ENCODE results near the gene KCNQ1. TPM values are rescaled to one million over a fixed set of nuclear protein-coding genes. Genes with fewer than 3 reads are reported as not detected.

KCNQ1 gene
- total and polyA plus RNA-seq, 8 donors: 14.0 to 61.1 (median 46.7) TPM

- peak overlapping the region; percentile 84 to 96 (median 92) for H3K27ac ChIP-seq
- peak overlapping the region in 1 of 4 donors; percentile 22 for H3K4me3 ChIP-seq
- no peaks in the 10 kb centered on the region for H3K36me3 ChIP-seq
- FAIRE-seq (no peak), DNase-seq (peak; percentile 93 to 98 (median 94)), ATAC-seq (peak; percentile 80 to 89 (median 88))
- TF ChIP-seq CTCF (IDR thresholded peaks at IDR 0.05): no peak
- intact Hi-C loops (cut with DNase I): no loop called here
- H3K27me3 ChIP-seq: no peaks in the 10 kb centered on the region
- peaks cover 44 to 61% (median 55%) of the 10 kb centered on the region in 3 donors for H3K4me1 ChIP-seq
- H3K9me3 ChIP-seq: no peaks in the 10 kb centered on the region
- 20 to 24% methylated on average over 24 of the region's 24 CpGs for WGBS, 2 donors
Observed at GRCh38 chr11:2462986-2463765, 18.4 kb downstream of the KCNQ1 start.

- no peaks in the 10 kb centered on the region for H3K9me3 ChIP-seq
- no peaks in the 10 kb centered on the region for H3K36me3 ChIP-seq
- H3K4me1 ChIP-seq: peaks cover 44 to 61% (median 55%) of the 10 kb centered on the region in 3 donors
- whole genome bisulfite sequencing, 2 donors: 24 to 30% methylated on average over 26 of the region's 26 CpGs
- H3K27ac ChIP-seq: peak overlapping the region; percentile 84 to 96 (median 92)
- peak overlapping the region in 1 of 4 donors; percentile 22 for H3K4me3 ChIP-seq
- no peak for FAIRE-seq
- TF ChIP-seq CTCF (IDR thresholded peaks at IDR 0.05): no peak
- no peak for DNase-seq
- intact Hi-C loops (cut with DNase I): no loop called here
- H3K27me3 ChIP-seq: no peaks in the 10 kb centered on the region
- ATAC-seq: peak; percentile 5 to 10 (median 10)
Observed at GRCh38 chr11:2463766-2464277, 19.0 kb downstream of the KCNQ1 start.

DNA sequence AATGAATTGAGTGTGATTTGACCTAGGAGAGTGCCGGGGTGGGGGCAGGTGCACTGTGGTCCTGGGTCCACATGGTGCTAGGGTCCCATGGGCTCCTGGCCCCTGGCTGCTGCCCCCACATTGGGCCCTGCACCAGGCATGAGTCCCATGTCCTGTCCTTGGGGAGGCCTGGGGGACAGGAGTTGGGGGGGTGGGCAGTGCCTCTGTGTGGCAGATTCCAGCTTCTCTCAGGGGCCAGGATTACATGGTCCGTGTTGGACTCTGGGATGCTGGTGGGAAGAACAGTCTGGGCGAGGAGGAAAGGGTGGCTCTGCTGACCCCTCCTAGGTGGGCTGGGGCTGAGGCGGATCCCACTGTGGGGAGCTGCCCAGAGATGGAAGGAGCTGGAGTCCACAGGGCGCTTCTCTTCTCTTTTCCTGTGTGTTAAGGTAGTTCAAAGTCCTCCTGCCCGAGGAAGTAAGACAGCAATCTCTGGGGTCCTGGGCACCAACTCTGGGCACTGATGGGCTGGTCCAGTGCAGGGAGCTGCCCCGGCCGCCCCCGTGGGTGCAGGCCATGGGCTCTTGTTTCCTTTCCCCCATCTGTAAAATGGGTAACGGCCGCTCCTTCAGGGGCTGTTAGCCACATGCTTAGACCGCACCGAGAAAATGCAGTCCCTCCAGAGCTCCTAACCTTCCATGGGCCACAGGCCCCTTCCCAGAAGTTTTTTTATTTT lies 19.8 kb downstream of the KCNQ1 start:
- H3K4me3 ChIP-seq: no peak overlapping the region
- FAIRE-seq (no peak), ATAC-seq (no peak), DNase-seq (peak in 2 of 6 donors; percentile 15 to 55)
- H3K9me3 ChIP-seq: no peaks in the 10 kb centered on the region
- H3K27me3 ChIP-seq: no peaks in the 10 kb centered on the region
- H3K27ac ChIP-seq: peak overlapping the region; percentile 84 to 96 (median 92)
- no peak for TF ChIP-seq CTCF (IDR thresholded peaks at IDR 0.05)
- 90 to 91% methylated on average over 12 to 13 of the region's 13 CpGs for WGBS, 2 donors
- H3K36me3 ChIP-seq: no peaks in the 10 kb centered on the region
- H3K4me1 ChIP-seq: peaks cover 43 to 56% (median 50%) of the 10 kb centered on the region in 3 donors
- intact Hi-C loops (cut with DNase I): no loop called here

DNA sequence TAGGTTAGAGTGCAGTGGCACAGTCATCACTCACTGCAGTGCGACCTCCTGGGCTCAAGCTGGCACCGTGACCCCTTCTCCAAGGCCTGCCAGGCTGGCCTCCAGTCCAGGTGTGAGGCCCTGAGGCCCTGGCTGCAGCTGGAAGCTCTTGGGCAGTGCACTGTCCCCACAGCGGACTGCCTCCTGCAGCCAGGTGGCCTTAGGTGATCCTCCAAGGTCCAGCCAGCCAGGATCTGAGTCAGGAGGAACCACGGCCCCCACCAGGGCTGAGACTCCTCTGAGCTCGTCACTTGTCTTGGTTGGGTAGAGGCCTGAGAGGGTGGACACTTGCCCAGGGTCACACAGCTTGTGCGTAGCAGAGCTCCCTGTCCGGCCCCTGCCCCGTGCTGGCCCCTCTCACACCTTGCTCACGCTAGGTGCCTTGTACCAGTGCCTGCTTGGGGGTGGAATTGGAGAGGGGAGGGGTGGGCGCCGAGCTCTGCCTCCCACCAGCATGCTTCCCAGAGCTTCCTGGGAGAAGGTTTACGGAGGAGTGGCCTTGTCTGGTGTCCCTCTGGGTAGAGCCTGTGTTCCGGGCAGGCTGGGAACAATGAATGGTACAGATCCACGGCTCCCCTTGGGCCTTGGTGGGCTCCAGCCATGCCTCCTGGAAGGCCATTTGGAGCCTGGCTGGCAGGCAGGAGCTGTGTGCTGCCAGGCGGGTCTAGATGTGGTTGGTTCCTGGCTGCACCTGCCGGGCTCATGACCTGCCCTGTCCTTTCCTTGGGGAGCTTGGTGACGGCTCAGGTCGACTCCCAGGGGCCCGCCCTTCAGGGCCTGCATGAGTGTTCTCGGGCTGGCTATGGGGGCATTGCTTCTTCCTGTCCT lies 20.6 kb downstream of the KCNQ1 start:
- 78 to 80% methylated on average over 18 to 20 of the region's 20 CpGs for WGBS, 2 donors
- no peak overlapping the region for H3K4me3 ChIP-seq
- H3K9me3 ChIP-seq: no peaks in the 10 kb centered on the region
- peak overlapping the region in 2 of 4 donors; percentile 23 to 84 for H3K27ac ChIP-seq
- no peak for TF ChIP-seq CTCF (IDR thresholded peaks at IDR 0.05)
- ATAC-seq (no peak), FAIRE-seq (no peak), DNase-seq (peak in 3 of 6 donors; percentile 18 to 74 (median 47))
- no peaks in the 10 kb centered on the region for H3K27me3 ChIP-seq
- H3K4me1 ChIP-seq: peaks cover 34 to 49% (median 41%) of the 10 kb centered on the region in 3 donors
- intact Hi-C loops (cut with DNase I): no loop called here
- H3K36me3 ChIP-seq: no peaks in the 10 kb centered on the region
